IgD-negative memory B cell (primary cell): ENCODE data around the gene PRSS53. TPM values are rescaled to one million over a fixed set of nuclear protein-coding genes. Genes with fewer than 3 reads are reported as not detected.

Source experiments
- H3K27ac Mint-ChIP-seq, 3 donors: one replicate each; pipeline ENCODE4 v1.8.0; 2020 to 2022; ENCODE audit warnings: mild to moderate bottlenecking in 3 of 3, mixed read lengths in 3 of 3, moderate library complexity in 1 of 3
- H3K27me3 Mint-ChIP-seq: one replicate; pipeline ENCODE4 v1.8.0; 2021; ENCODE audit warnings: mixed read lengths
- H3K36me3 Mint-ChIP-seq: one replicate; pipeline ENCODE4 v1.8.0; 2020; ENCODE audit warnings: mild to moderate bottlenecking, mixed read lengths
- H3K4me1 Mint-ChIP-seq, 3 donors: one replicate each; pipeline ENCODE4 v1.8.0; 2020 to 2022; ENCODE audit warnings: mixed read lengths in 3 of 3, mild to moderate bottlenecking in 1 of 3
- H3K4me3 Mint-ChIP-seq, 4 donors: one replicate each; pipeline ENCODE4 v1.8.0; 2020 to 2022; ENCODE audit warnings: mild to moderate bottlenecking in 4 of 4, mixed read lengths in 4 of 4, moderate library complexity in 3 of 4
- H3K9me3 Mint-ChIP-seq, 3 donors: one replicate each; pipeline ENCODE4 v1.8.0; 2020 to 2021; ENCODE audit warnings: mixed read lengths in 3 of 3, mild to moderate bottlenecking in 1 of 3
- polyA plus RNA-seq: library from polyadenylated mRNA; unstranded; fragments of 300-500 nt; fragmentation: Illumina TruSeq; gene quantifications from one replicate; pipeline ENCODE4 v1.2.3, GENCODE V29; 2021

PRSS53 gene
- polyA plus RNA-seq, 1 donor from 2014 or later: 0.83 TPM

DNA sequence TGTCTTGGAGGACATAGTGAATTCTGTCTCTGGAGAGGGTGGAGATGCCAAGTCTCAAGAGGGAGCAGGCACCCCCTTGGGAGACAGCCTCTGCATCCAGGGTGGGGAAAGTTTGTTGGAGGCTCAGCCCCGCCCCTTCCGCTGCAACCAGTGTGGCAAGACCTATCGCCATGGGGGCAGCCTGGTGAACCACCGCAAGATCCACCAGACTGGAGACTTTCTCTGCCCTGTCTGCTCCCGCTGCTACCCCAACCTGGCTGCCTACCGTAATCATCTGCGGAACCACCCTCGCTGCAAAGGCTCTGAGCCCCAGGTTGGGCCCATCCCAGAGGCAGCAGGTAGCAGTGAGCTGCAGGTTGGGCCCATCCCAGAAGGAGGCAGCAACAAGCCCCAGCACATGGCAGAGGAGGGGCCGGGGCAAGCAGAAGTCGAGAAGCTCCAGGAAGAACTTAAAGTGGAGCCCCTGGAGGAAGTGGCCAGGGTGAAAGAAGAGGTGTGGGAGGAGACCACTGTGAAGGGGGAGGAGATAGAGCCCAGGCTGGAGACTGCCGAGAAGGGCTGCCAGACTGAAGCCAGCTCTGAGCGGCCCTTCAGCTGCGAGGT, 9.3 kb downstream of the PRSS53 start:
- H3K9me3 Mint-ChIP-seq: no peaks in the 10 kb centered on the region
- H3K27ac Mint-ChIP-seq: no peak overlapping the region
- H3K27me3 Mint-ChIP-seq: no peaks in the 10 kb centered on the region
- peaks cover 4% of the 10 kb centered on the region for H3K36me3 Mint-ChIP-seq
- H3K4me1 Mint-ChIP-seq: peaks cover 12 to 18% (median 13%) of the 10 kb centered on the region in 3 donors
- no peak overlapping the region for H3K4me3 Mint-ChIP-seq

DNA sequence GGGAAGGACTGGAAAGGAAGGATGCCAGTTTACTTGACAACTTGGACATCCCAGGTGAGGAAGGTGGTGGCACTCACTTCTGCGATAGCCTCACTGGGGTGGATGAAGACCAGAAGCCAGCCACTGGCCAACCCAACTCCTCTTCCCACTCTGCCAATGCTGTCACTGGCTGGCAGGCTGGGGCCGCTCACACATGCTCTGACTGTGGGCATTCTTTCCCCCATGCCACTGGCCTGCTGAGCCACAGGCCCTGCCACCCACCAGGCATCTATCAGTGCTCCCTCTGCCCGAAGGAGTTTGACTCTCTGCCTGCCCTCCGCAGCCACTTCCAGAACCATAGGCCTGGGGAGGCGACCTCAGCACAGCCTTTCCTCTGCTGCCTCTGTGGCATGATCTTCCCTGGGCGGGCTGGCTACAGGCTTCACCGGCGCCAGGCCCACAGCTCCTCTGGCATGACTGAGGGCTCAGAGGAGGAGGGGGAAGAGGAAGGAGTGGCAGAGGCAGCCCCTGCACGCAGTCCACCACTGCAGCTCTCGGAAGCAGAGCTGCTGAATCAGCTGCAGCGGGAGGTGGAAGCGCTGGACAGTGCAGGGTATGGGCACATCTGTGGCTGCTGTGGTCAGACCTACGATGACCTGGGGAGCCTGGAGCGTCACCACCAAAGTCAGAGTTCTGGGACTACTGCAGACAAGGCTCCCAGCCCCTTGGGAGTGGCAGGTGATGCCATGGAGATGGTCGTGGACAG, 10.0 kb downstream of the PRSS53 start:
- Mint-ChIP-seq H3K27me3 (no peaks in the 10 kb centered on the region), H3K36me3 (peaks cover 4% of the 10 kb centered on the region), H3K4me3 (no peak overlapping the region), H3K9me3 (no peaks in the 10 kb centered on the region), H3K4me1 (peaks cover 13 to 18% (median 17%) of the 10 kb centered on the region in 3 donors), H3K27ac (no peak overlapping the region)

DNA sequence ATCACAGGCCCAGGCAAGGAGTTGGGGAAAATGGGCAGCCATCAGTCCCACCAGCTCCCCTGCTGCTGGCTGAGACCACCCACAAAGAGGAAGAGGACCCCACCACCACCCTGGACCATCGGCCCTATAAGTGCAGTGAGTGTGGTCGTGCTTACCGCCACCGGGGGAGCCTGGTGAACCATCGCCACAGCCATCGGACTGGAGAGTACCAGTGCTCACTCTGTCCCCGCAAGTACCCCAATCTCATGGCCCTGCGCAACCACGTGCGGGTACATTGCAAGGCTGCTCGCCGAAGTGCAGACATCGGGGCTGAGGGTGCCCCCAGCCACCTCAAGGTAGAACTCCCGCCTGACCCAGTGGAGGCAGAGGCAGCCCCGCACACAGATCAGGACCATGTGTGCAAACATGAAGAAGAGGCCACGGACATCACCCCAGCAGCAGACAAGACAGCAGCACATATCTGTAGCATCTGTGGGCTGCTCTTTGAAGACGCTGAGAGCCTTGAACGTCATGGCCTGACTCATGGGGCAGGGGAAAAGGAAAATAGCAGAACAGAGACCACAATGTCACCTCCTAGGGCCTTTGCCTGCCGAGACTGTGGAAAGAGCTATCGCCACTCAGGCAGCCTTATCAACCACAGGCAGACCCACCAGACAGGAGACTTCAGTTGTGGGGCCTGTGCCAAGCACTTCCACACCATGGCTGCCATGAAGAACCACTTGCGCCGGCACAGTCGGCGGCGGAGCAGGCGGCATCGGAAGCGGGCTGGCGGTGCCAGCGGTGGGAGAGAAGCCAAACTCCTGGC, 10.9 kb downstream of the PRSS53 start:
- H3K27me3 Mint-ChIP-seq: no peaks in the 10 kb centered on the region
- peaks cover 13 to 19% (median 18%) of the 10 kb centered on the region in 3 donors for H3K4me1 Mint-ChIP-seq
- H3K36me3 Mint-ChIP-seq: peaks cover 4% of the 10 kb centered on the region
- peak overlapping the region in 1 of 3 donors; percentile 67 for H3K27ac Mint-ChIP-seq
- H3K4me3 Mint-ChIP-seq: no peak overlapping the region
- no peaks in the 10 kb centered on the region for H3K9me3 Mint-ChIP-seq

DNA sequence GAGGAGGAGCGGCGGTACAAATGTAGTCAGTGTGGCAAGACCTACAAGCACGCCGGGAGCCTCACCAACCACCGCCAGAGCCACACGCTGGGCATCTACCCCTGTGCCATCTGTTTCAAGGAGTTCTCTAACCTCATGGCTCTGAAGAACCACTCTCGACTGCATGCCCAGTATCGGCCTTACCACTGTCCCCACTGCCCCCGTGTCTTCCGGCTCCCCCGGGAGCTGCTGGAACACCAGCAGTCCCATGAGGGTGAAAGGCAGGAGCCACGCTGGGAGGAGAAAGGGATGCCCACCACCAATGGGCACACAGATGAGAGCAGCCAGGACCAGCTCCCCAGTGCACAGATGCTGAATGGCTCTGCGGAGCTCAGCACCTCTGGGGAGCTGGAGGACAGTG, 11.7 kb downstream of the PRSS53 start:
- H3K4me1 Mint-ChIP-seq: peaks cover 16 to 27% (median 23%) of the 10 kb centered on the region in 3 donors
- no peaks in the 10 kb centered on the region for H3K9me3 Mint-ChIP-seq
- peak overlapping the region in 2 of 3 donors; percentile 49 to 67 for H3K27ac Mint-ChIP-seq

DNA sequence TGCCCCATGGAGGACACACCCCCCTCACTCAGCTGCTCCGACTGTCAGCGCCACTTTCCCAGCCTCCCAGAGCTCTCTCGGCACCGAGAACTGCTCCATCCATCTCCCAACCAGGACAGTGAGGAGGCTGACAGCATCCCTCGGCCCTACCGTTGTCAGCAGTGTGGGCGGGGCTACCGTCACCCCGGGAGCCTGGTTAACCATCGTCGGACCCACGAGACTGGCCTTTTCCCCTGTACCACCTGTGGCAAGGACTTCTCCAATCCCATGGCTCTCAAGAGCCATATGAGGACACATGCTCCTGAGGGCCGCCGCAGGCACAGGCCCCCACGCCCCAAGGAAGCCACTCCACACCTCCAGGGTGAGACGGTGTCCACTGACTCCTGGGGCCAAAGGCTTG, 12.4 kb downstream of the PRSS53 start:
- peaks cover 4% of the 10 kb centered on the region for H3K36me3 Mint-ChIP-seq
- H3K4me3 Mint-ChIP-seq: peak overlapping the region in 2 of 4 donors; percentile 33 to 87
- peaks cover 15 to 32% (median 28%) of the 10 kb centered on the region in 3 donors for H3K4me1 Mint-ChIP-seq
- H3K27me3 Mint-ChIP-seq: no peaks in the 10 kb centered on the region
- H3K27ac Mint-ChIP-seq: peak overlapping the region in 2 of 3 donors; percentile 46 to 47
- H3K9me3 Mint-ChIP-seq: no peaks in the 10 kb centered on the region

More for the DNA sequence above, 11.7 kb downstream of the PRSS53 start:
- Mint-ChIP-seq H3K4me3 (peak overlapping the region in 1 of 4 donors; percentile 18), H3K27me3 (no peaks in the 10 kb centered on the region), H3K36me3 (peaks cover 4% of the 10 kb centered on the region)

DNA sequence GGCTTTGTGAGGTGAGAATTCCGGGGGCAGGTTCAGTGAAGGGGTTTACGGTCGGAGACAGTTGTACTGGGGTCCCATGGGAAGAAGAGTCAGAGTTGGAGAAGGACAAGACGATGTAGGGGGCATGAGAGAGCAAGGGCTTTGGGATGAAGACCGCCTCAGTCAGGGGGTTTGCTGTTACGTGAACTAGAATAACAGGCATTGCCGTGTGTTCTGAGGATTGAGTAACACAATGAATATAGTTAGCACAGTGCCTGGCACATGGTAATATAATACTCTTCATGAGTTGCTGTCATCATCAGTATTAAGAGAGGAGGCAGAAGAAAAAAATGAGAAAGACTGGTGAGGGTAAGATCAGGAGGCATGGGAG, 13.9 kb downstream of the PRSS53 start:
- Mint-ChIP-seq H3K4me1 (peaks cover 15 to 32% (median 26%) of the 10 kb centered on the region in 3 donors), H3K9me3 (no peaks in the 10 kb centered on the region), H3K4me3 (peak overlapping the region; percentile 87 to 99 (median 96)), H3K36me3 (peaks cover 2% of the 10 kb centered on the region), H3K27me3 (no peaks in the 10 kb centered on the region), H3K27ac (peak overlapping the region; percentile 78 to 98 (median 94))

DNA sequence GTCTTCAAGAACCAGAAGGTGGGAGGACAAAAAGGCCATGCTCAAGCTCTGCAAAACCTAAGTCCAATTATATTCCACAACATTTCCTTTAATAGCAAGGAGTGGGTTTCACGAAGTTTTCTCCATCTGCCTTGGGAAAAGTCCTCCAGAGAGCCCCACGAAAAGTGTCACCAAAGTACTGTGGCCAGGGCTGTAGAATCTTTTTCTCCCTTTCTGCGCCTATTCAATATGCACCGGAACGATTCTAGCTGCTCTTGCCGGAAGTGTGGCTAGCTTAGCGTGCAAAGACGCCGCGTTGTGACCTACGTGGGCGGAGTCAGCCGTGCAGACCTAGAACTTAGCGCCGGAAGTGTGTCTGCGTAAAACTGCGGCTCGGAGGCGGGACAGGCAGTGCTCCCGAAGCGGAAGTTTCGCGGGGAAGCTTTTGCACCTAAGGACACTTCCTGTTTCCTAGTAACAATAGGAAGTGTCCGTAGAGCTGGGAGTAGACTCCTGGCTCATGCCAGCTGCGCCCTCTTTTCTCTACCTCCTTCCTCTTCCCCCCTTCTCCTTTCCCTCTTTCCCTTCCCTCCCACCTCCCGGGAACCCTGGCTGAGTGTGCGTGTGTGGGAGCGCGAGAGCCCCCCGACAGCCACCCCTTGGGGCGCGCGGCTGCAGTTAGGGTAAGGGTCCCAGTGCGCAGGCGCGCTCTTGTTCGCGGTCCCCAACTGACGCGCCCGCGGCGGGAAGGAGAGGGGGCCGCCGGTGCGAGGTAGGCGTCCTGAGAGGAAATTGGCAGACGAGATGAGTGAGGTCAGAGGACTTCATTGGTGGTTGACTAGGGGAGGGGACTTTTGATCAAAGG, 14.6 kb downstream of the PRSS53 start, which contains the start of the genes ZNF646 and ZNF668:
ZNF646 (plus strand) TSS at position 453 of the 844 bp plus-strand sequence. CDS start 1,903 bp downstream, outside the sequence.
ZNF668 (minus strand) TSS at position 271 of the 844 bp plus-strand sequence. CDS start 9,781 bp downstream, outside the sequence.
- Mint-ChIP-seq H3K27ac (peak within 1 kb of the TSS; percentile 78 to 98 (median 98)), H3K4me1 (peaks cover 14 to 32% (median 28%) of the 10 kb centered on the region in 3 donors), H3K36me3 (peaks cover 2% of the 10 kb centered on the region), H3K27me3 (no peaks in the 10 kb centered on the region), H3K4me3 (peak within 1 kb of the TSS; percentile 87 to 99 (median 96)), H3K9me3 (no peaks in the 10 kb centered on the region)

DNA sequence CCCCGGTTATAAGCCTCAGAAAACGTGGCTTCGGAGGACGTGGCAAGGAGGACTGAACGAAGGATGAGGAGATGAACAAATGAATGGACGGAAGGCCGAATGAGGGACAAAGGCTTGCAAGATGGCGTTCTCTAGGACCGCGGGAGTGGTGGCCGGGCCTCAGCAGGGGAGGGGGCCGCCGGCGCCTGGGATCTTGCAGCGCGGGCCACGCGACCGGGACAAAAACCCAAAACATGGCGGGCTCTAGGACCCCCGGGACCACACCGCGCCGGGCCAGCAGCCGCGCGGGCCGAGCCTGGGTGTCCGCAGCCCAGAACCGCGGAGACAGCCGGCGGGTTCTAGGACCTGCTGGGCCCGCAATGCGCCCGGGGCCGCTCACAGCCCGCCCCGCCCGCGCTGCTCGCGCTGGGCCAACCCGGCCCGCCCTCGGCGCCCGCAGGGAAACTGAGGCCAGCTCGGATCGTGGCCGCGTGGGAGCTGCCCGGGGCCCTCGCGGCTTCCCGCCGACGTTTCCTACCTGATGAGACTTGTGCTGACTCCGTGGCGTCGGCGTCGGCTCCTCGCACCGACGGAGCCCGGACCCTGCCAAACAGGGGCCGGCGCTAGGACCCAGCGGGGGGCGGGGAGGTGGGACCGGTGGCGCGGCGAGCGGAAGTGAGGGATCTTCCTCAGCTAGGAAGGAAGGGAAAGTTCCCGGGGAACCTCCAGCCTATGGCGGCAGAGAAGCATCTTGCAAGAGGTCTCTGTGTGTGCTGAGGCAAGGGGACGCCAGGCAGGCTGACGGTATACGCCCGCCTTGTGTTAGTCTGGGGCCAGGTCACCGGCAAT, 15.4 kb downstream of the PRSS53 start:
- peak overlapping the region; percentile 78 to 98 (median 98) for H3K27ac Mint-ChIP-seq
- no peaks in the 10 kb centered on the region for H3K9me3 Mint-ChIP-seq
- H3K27me3 Mint-ChIP-seq: no peaks in the 10 kb centered on the region
- peaks cover 1% of the 10 kb centered on the region for H3K36me3 Mint-ChIP-seq
- peak overlapping the region; percentile 87 to 99 (median 96) for H3K4me3 Mint-ChIP-seq
- peaks cover 14 to 32% (median 29%) of the 10 kb centered on the region in 3 donors for H3K4me1 Mint-ChIP-seq

DNA sequence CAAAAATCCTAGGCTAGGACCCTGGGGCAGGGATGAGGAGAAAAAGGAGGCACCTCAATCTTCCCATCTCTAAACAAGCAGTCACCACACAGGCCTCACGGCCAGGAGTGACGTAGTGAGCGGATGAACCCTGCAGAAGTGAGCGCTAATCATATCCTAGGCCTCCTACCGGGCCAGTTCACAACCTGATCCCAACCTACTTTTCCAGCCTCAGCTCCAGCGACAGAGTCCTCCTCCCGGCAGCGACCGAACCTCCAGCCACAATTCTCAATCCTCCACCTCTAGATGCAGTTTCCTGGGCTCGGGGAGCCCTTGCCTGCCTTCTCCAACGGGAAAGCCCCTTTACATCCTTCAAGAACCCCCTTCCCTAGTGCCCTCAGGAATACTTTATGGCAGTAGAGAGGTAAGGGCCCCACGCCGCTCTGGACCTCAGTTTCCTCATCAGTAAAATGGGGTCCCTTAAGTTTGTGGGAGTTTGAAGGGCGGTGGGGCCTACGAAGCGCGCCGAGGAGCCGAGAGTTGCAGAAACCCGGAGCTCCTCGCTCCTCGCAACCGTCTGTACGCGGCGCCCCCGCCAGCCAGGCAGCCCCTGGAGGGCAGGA, 16.1 kb downstream of the PRSS53 start:
- H3K27ac Mint-ChIP-seq: peak overlapping the region; percentile 14 to 98 (median 78)
- H3K4me1 Mint-ChIP-seq: peaks cover 14 to 32% (median 29%) of the 10 kb centered on the region in 3 donors
- H3K27me3 Mint-ChIP-seq: no peaks in the 10 kb centered on the region
- no peaks in the 10 kb centered on the region for H3K9me3 Mint-ChIP-seq
- H3K4me3 Mint-ChIP-seq: peak overlapping the region; percentile 87 to 98 (median 94)
- no peaks in the 10 kb centered on the region for H3K36me3 Mint-ChIP-seq

DNA sequence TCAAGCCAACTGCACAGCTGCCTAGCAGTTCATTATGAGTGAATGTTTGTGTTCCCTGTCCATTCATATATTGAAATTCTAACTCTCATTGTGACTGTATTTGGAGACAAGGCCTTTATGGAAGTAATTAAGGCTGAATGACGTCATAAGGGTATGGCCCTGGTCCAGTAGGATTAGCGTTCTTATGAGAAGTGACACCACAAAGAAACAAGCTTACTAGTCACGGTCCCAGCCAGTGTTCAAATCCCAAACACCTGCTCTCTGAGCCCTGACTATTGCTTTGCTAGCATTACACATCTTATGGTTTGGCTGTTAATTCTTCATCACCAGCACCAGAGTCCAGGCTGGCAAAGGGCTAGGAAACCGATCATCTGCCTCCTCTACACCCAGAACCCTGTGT, 16.9 kb downstream of the PRSS53 start:
- H3K4me1 Mint-ChIP-seq: peaks cover 14 to 32% (median 29%) of the 10 kb centered on the region in 3 donors
- H3K27ac Mint-ChIP-seq: peak overlapping the region in 1 of 3 donors; percentile 78
- no peaks in the 10 kb centered on the region for H3K36me3 Mint-ChIP-seq
- no peaks in the 10 kb centered on the region for H3K9me3 Mint-ChIP-seq
- H3K27me3 Mint-ChIP-seq: no peaks in the 10 kb centered on the region
- H3K4me3 Mint-ChIP-seq: peak overlapping the region; percentile 77 to 94 (median 90)

DNA sequence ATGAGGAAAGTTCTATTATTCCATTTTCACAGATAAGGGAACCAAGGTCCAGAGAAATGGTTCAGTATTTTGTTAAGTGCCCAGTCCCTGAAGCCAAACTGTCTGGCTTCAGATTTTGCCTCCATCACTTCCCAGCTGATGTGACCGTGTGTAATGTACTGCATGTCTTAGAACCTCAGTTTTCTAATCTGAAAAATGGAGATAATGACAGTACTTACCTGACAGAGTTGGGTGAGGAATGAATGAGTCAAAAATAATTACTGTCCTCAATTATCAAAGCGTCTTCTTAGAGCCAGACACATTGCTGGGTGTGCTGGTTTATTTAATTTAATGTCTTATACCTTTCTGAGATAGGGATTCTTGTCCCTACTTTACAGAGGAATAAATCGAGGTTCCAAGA, 21.4 kb downstream of the PRSS53 start:
- no peaks in the 10 kb centered on the region for H3K9me3 Mint-ChIP-seq
- H3K4me3 Mint-ChIP-seq: no peak overlapping the region
- peak overlapping the region in 1 of 3 donors; percentile 8 for H3K27ac Mint-ChIP-seq
- peaks cover 8% of the 10 kb centered on the region for H3K36me3 Mint-ChIP-seq
- peaks cover 2 to 16% (median 9%) of the 10 kb centered on the region in 3 donors for H3K4me1 Mint-ChIP-seq
- H3K27me3 Mint-ChIP-seq: no peaks in the 10 kb centered on the region

DNA sequence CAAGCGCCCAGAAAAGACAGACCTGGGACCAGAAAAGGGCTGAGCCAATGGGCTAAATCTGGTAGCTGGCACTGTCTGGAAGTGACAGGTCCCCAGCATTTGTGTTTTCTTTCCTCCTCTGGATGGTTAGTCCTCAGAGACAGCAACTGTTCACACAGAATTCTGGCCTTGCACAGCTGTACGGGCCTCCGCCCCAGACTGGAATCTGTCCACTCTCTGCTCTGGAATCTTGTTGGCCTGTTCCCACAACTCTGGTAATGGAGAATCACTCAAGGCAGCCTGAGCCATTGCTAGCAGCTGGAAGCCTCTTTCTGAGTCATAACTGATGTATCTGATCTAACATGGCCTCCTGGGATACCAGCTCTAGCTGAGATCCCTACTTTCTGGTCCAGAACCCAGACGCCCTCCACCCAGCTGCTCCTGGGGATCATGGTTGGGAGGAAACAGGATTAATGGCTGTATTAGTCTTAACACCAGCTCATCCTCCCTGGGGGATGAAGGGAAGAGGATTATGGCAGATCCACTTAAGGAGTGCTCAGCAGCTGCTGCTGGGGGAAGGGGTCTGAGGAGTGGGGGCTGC, 23.8 kb downstream of the PRSS53 start:
- Mint-ChIP-seq H3K27me3 (no peaks in the 10 kb centered on the region), H3K4me3 (no peak overlapping the region), H3K4me1 (peaks cover 0 to 8% (median 0%) of the 10 kb centered on the region in 3 donors), H3K36me3 (peaks cover 11% of the 10 kb centered on the region), H3K27ac (peak overlapping the region in 2 of 3 donors; percentile 50 to 65), H3K9me3 (no peaks in the 10 kb centered on the region)
